DOHH2 (cell line): ENCODE data around the gene KLK2.

Source experiments
- H3F3A ChIP-seq: fragments of 200-600 bp; sonication (generic), shearing (Covaris generic); 2 replicates; pipeline ENCODE4 v1.6.0; 2016; ENCODE audit warnings: antibody characterized with exemption, mild to moderate bottlenecking; ENCODE audit not compliant: control insufficient read depth, insufficient read depth
- H3K27ac ChIP-seq: fragments of 200-600 bp; sonication (generic); 2 replicates; pipeline ENCODE4 v1.5.1; 2014; ENCODE audit warnings: low read depth, mild to moderate bottlenecking, low read length, moderate library complexity
- H3K27me3 ChIP-seq: fragments of 200-600 bp; sonication (generic); 2 replicates; pipeline ENCODE4 v1.6.1; 2014; ENCODE audit warnings: mild to moderate bottlenecking, low read length, mixed read lengths; ENCODE audit not compliant: control insufficient read depth
- H3K36me3 ChIP-seq: fragments of 200-600 bp; sonication (generic); 2 replicates; pipeline ENCODE4 v1.6.1; 2014; ENCODE audit warnings: mild to moderate bottlenecking, low read length, moderate library complexity, mixed read lengths; ENCODE audit not compliant: control insufficient read depth
- H3K4me1 ChIP-seq: fragments of 200-600 bp; sonication (generic); 2 replicates; pipeline ENCODE4 v1.6.1; 2014; ENCODE audit warnings: mild to moderate bottlenecking, low read length, mixed read lengths; ENCODE audit not compliant: control insufficient read depth
- H3K4me2 ChIP-seq: fragments of 200-600 bp; sonication (generic); 2 replicates; pipeline ENCODE4 v1.6.0; 2014; ENCODE audit warnings: mild to moderate bottlenecking, low read length, moderate library complexity
- H3K4me3 ChIP-seq: fragments of 200-600 bp; sonication (generic); 2 replicates; pipeline ENCODE4 v1.5.1; 2014; ENCODE audit warnings: mild to moderate bottlenecking, low read length, mixed read lengths
- H3K79me2 ChIP-seq: fragments of 200-600 bp; sonication (generic); 2 replicates; pipeline ENCODE4 v1.6.1; 2014; ENCODE audit warnings: mild to moderate bottlenecking, low read length, mixed read lengths; ENCODE audit not compliant: control insufficient read depth
- H3K9me2 ChIP-seq: fragments of 200-600 bp; sonication (generic); replicated peaks from 2 replicates; pipeline ENCODE4 v1.6.1; 2014; ENCODE audit warnings: mild to moderate bottlenecking, low read length, mixed read lengths; ENCODE audit not compliant: control insufficient read depth
- H3K9me3 ChIP-seq: fragments of 200-600 bp; sonication (generic); 2 replicates; pipeline ENCODE4 v1.6.1; 2014; ENCODE audit warnings: antibody characterized with exemption, low read length, mixed read lengths; ENCODE audit not compliant: control insufficient read depth, insufficient read depth
- H4K20me1 ChIP-seq: fragments of 200-600 bp; sonication (generic); 2 replicates; pipeline ENCODE4 v1.6.0; 2014; ENCODE audit warnings: low read depth, mild to moderate bottlenecking, antibody characterized with exemption, low read length, moderate library complexity; ENCODE audit not compliant: control insufficient read depth, insufficient read depth
- CTCF ChIP-seq: fragments of 200-600 bp; sonication (generic); IDR thresholded peaks from one replicate; pipeline ENCODE4 v1.5.1; 2014; ENCODE audit warnings: antibody characterized with exemption, mild to moderate bottlenecking, low read depth, low read length; ENCODE audit not compliant: poor library complexity, severe bottlenecking
- EZH2phosphoT487 ChIP-seq: fragments of 200-600 bp; sonication (generic); IDR thresholded peaks from 2 replicates; pipeline ENCODE4 v1.6.1; 2017; ENCODE audit warnings: borderline replicate concordance, mild to moderate bottlenecking, antibody characterized with exemption, low read length, moderate library complexity, mixed read lengths

KLK2 gene

GRCh38 chr19:50829801-50830200 is 43.4 kb upstream of the KLK2 start:
- TF ChIP-seq CTCF (no peak), EZH2phosphoT487 (no peak)
- no peaks in the 10 kb centered on the region for H3K9me2 ChIP-seq
- no peak overlapping the region for H3K4me3 ChIP-seq
- H3K9me3 ChIP-seq: no peaks in the 10 kb centered on the region
- 0 out of 2 replicates have a peak, but pooled peaks cover 4% of the 10 kb centered on the region for H3K27me3 ChIP-seq
- no peaks in the 10 kb centered on the region for H4K20me1 ChIP-seq
- H3K79me2 ChIP-seq: no peaks in the 10 kb centered on the region
- no peaks in the 10 kb centered on the region for H3K36me3 ChIP-seq
- H3K4me2 ChIP-seq: no peak overlapping the region
- H3K27ac ChIP-seq: no peak overlapping the region
- H3K4me1 ChIP-seq: no peaks in the 10 kb centered on the region
- no peaks in the 10 kb centered on the region for H3F3A ChIP-seq

- Histone ChIP-seq H3K27me3 (peaks cover 10% of the 10 kb centered on the region), H3K9me2 (no peaks in the 10 kb centered on the region), H3K27ac (no peak overlapping the region), H4K20me1 (no peaks in the 10 kb centered on the region), H3K9me3 (no peaks in the 10 kb centered on the region), H3K4me3 (no peak overlapping the region), H3K79me2 (no peaks in the 10 kb centered on the region), H3K4me2 (no peak overlapping the region), H3F3A (no peaks in the 10 kb centered on the region), H3K36me3 (no peaks in the 10 kb centered on the region), H3K4me1 (peaks cover 6% of the 10 kb centered on the region)
- no peak for TF ChIP-seq EZH2phosphoT487
- TF ChIP-seq CTCF: no peak
Measured at GRCh38 chr19:50830266-50831025, 42.8 kb upstream of the KLK2 start.

- no peaks in the 10 kb centered on the region for H3K79me2 ChIP-seq
- H3K9me2 ChIP-seq: no peaks in the 10 kb centered on the region
- no peaks in the 10 kb centered on the region for H4K20me1 ChIP-seq
- no peak overlapping the region for H3K4me2 ChIP-seq
- H3K4me1 ChIP-seq: peaks cover 10% of the 10 kb centered on the region
- no peak overlapping the region for H3K27ac ChIP-seq
- H3K9me3 ChIP-seq: no peaks in the 10 kb centered on the region
- no peaks in the 10 kb centered on the region for H3K36me3 ChIP-seq
- TF ChIP-seq EZH2phosphoT487 (no peak), CTCF (no peak)
- no peaks in the 10 kb centered on the region for H3F3A ChIP-seq
- peaks cover 13% of the 10 kb centered on the region for H3K27me3 ChIP-seq
- no peak overlapping the region for H3K4me3 ChIP-seq
Measured at GRCh38 chr19:50831026-50831396, 42.2 kb upstream of the KLK2 start.
